MM.1S (cell line): Measurements from ENCODE around the gene GEMIN8.

Experiments used
- DNase-seq: peaks from one replicate; pipeline ENCODE4 v3.0.0-alpha.2; 2015
- H2AFZ ChIP-seq: fragments of 300-600 bp; sonication (generic); 2 replicates; pipeline ENCODE4 v1.6.0; 2016; ENCODE audit warnings: antibody characterized with exemption, low read length
- H3F3A ChIP-seq: fragments of 300-600 bp; sonication (generic); 2 replicates; pipeline ENCODE4 v1.6.1; 2016; ENCODE audit warnings: mild to moderate bottlenecking, antibody characterized with exemption, low read length, moderate library complexity, mixed read lengths; ENCODE audit not compliant: insufficient read depth
- H3K27ac ChIP-seq: fragments of 300-600 bp; sonication (generic); 2 replicates; pipeline ENCODE4 v1.5.1; 2016; ENCODE audit warnings: mild to moderate bottlenecking, low read length
- H3K27me3 ChIP-seq: fragments of 300-600 bp; sonication (generic); replicated peaks from 2 replicates; pipeline ENCODE4 v1.6.0; 2016; ENCODE audit warnings: low read length; ENCODE audit not compliant: insufficient read depth
- H3K36me3 ChIP-seq: fragments of 300-600 bp; sonication (generic); replicated peaks from 2 replicates; pipeline ENCODE4 v1.6.1; 2016; ENCODE audit warnings: mild to moderate bottlenecking, low read length, mixed read lengths; ENCODE audit not compliant: insufficient read depth
- H3K4me1 ChIP-seq: fragments of 300-600 bp; sonication (generic); 2 replicates; pipeline ENCODE4 v1.6.1; 2016; ENCODE audit warnings: low read length, mixed read lengths
- H3K4me2 ChIP-seq: fragments of 300-600 bp; sonication (generic); 2 replicates; pipeline ENCODE4 v1.6.0; 2016; ENCODE audit warnings: low read depth, low read length
- H3K4me3 ChIP-seq: fragments of 300-600 bp; sonication (generic); 2 replicates; pipeline ENCODE4 v1.5.1; 2016; ENCODE audit warnings: low read length, mixed read lengths
- H3K79me2 ChIP-seq: fragments of 300-600 bp; sonication (generic); 2 replicates; pipeline ENCODE4 v1.6.1; 2016; ENCODE audit warnings: mixed run types, low read length, mixed read lengths
- H3K9ac ChIP-seq: fragments of 300-600 bp; sonication (generic); 2 replicates; pipeline ENCODE4 v1.6.1; 2016; ENCODE audit warnings: low read length, mixed read lengths
- H3K9me2 ChIP-seq: fragments of 300-600 bp; sonication (generic); replicated peaks from 2 replicates; pipeline ENCODE4 v1.6.1; 2016; ENCODE audit warnings: mild to moderate bottlenecking, low read length, mixed read lengths; ENCODE audit not compliant: insufficient read depth
- H3K9me3 ChIP-seq: fragments of 300-600 bp; sonication (generic); replicated peaks from 2 replicates; pipeline ENCODE4 v1.6.1; 2016; ENCODE audit warnings: mild to moderate bottlenecking, low read length, mixed read lengths; ENCODE audit not compliant: insufficient read depth
- H4K20me1 ChIP-seq: fragments of 300-600 bp; sonication (generic); 2 replicates; pipeline ENCODE4 v1.6.1; 2016; ENCODE audit warnings: mild to moderate bottlenecking, low read length, moderate library complexity, mixed read lengths; ENCODE audit not compliant: insufficient read depth
- CTCF ChIP-seq: fragments of 300-600 bp; sonication (generic); IDR thresholded peaks from 2 replicates; pipeline ENCODE4 v1.5.1; 2016; ENCODE audit warnings: antibody characterized with exemption, low read length, mixed read lengths
- EZH2 ChIP-seq: fragments of 300-600 bp; sonication (generic); optimal IDR thresholded peaks from 2 replicates; pipeline ENCODE3; 2017; ENCODE audit warnings: low read depth, mild to moderate bottlenecking, antibody characterized with exemption, low read length, mixed read lengths
- EZH2phosphoT487 ChIP-seq: fragments of 300-600 bp; sonication (generic); IDR thresholded peaks from 2 replicates; pipeline ENCODE4 v1.6.1; 2018; ENCODE audit warnings: antibody characterized with exemption, low read length

The GEMIN8 gene

GRCh38 chrX:14029425-14030173, at the start of gene GEMIN8:
GEMIN8 (minus strand) TSS chrX:14029892; CDS start chrX:14021478, 8,414 bp downstream.
- Histone ChIP-seq H3K36me3 (no peaks in the 10 kb centered on the region), H3K9me2 (no peaks in the 10 kb centered on the region), H3K4me3 (peak within 1 kb of the TSS; percentile 68), H3K27ac (peak within 1 kb of the TSS; percentile 74), H4K20me1 (no peaks in the 10 kb centered on the region), H3K4me1 (peaks cover 16% of the 10 kb centered on the region), H3K4me2 (peak within 1 kb of the TSS; percentile 76), H3K9ac (peak within 1 kb of the TSS; percentile 93), H3K79me2 (peaks cover 40% of the 10 kb centered on the region), H2AFZ (peak within 1 kb of the TSS; percentile 84), H3F3A (0 out of 2 replicates have a peak, but pooled peaks cover 5% of the 10 kb centered on the region), H3K27me3 (no peaks in the 10 kb centered on the region), H3K9me3 (no peaks in the 10 kb centered on the region)
- DNase-seq = peak; percentile 80
- TF ChIP-seq EZH2 = no peak
- no peak for TF ChIP-seq CTCF
- no peak for TF ChIP-seq EZH2phosphoT487

- TF ChIP-seq CTCF (no peak), EZH2 (no peak), EZH2phosphoT487 (no peak)
- Histone ChIP-seq H3K4me2 (no peak overlapping the region), H3K9me2 (no peaks in the 10 kb centered on the region), H3K4me1 (0 out of 2 replicates have a peak, but pooled peaks cover 4% of the 10 kb centered on the region), H3K9ac (no peak overlapping the region), H3K4me3 (no peak overlapping the region), H3K36me3 (no peaks in the 10 kb centered on the region), H3K79me2 (no peaks in the 10 kb centered on the region), H3K9me3 (no peaks in the 10 kb centered on the region), H3K27me3 (no peaks in the 10 kb centered on the region), H3F3A (no peaks in the 10 kb centered on the region), H3K27ac (no peak overlapping the region), H2AFZ (no peak overlapping the region), H4K20me1 (no peaks in the 10 kb centered on the region)
- DNase-seq = no peak
Observed at GRCh38 chrX:14076639-14077038, 46.9 kb upstream of the GEMIN8 start.

- TF ChIP-seq EZH2phosphoT487 = no peak
- TF ChIP-seq EZH2 = no peak
- TF ChIP-seq CTCF = no peak
- no peak for DNase-seq
- Histone ChIP-seq H3K9ac (no peak overlapping the region), H3K4me3 (no peak overlapping the region), H3K4me2 (peak overlapping the region; percentile 37; the same call in 1 of the 2 replicates), H3K9me3 (no peaks in the 10 kb centered on the region), H3K4me1 (0 out of 2 replicates have a peak, but pooled peaks cover 4% of the 10 kb centered on the region), H3F3A (no peaks in the 10 kb centered on the region), H3K27ac (peak overlapping the region; percentile 43; the same call in 1 of the 2 replicates), H3K27me3 (no peaks in the 10 kb centered on the region), H4K20me1 (no peaks in the 10 kb centered on the region), H3K9me2 (no peaks in the 10 kb centered on the region), H3K36me3 (no peaks in the 10 kb centered on the region), H2AFZ (no peak overlapping the region), H3K79me2 (no peaks in the 10 kb centered on the region)
Observed at GRCh38 chrX:14073556-14073955, 43.9 kb upstream of the GEMIN8 start.
